RWPE2 (cell line): ENCODE data around the gene HSF2BP.
"Not testable (repeated sequence)": the region's sequence is repeated elsewhere in the genome, so short reads cannot be mapped to it uniquely, and the experiment has no call there.

ENCODE experiments used
- ATAC-seq: fragments of 200-7000 bp; cut with Tn5 transposase; 3 replicates; pipeline ENCODE4 v1.9.1; 2021; ENCODE audit warnings: low read depth
- DNase-seq: peaks from one replicate; pipeline ENCODE4 v3.0.0-alpha.2; 2020; ENCODE audit warnings: low spot score
- H3K27ac ChIP-seq: fragments of 450-650 bp; 2 replicates; pipeline ENCODE4 v1.5.1; 2017; ENCODE audit warnings: mild to moderate bottlenecking; ENCODE audit not compliant: poor library complexity, severe bottlenecking
- H3K27me3 ChIP-seq: fragments of 250-450 bp; sonication (Bioruptor Pico); 2 replicates; pipeline ENCODE4 v1.5.1; 2021; ENCODE audit warnings: mild to moderate bottlenecking, moderate library complexity; ENCODE audit not compliant: insufficient read depth, poor library complexity, severe bottlenecking
- H3K36me3 ChIP-seq: fragments of 250-450 bp; sonication (Bioruptor Pico); 2 replicates; pipeline ENCODE4 v1.5.1; 2020; ENCODE audit warnings: low read depth, mild to moderate bottlenecking, moderate library complexity
- H3K4me1 ChIP-seq: fragments of 250-450 bp; sonication (Bioruptor Pico); 2 replicates; pipeline ENCODE4 v1.5.1; 2021; ENCODE audit warnings: mild to moderate bottlenecking, moderate library complexity; ENCODE audit not compliant: insufficient read depth, poor library complexity, severe bottlenecking
- H3K4me3 ChIP-seq: fragments of 250-450 bp; sonication (Bioruptor Pico); 2 replicates; pipeline ENCODE4 v1.5.1; 2021; ENCODE audit warnings: mild to moderate bottlenecking, moderate library complexity; ENCODE audit not compliant: severe bottlenecking
- H3K9me3 ChIP-seq: fragments of 250-450 bp; sonication (Bioruptor Pico); 2 replicates; pipeline ENCODE4 v1.5.1; 2021; ENCODE audit warnings: mild to moderate bottlenecking, moderate library complexity; ENCODE audit not compliant: severe bottlenecking
- TF ChIP-seq, protein P1 (sequence below): fragments of 450-650 bp; IDR thresholded peaks from one replicate; pipeline ENCODE4 v1.5.1; 2017; ENCODE audit warnings: mild to moderate bottlenecking, moderate library complexity; ENCODE audit not compliant: poor library complexity, severe bottlenecking

Gene HSF2BP

DNA sequence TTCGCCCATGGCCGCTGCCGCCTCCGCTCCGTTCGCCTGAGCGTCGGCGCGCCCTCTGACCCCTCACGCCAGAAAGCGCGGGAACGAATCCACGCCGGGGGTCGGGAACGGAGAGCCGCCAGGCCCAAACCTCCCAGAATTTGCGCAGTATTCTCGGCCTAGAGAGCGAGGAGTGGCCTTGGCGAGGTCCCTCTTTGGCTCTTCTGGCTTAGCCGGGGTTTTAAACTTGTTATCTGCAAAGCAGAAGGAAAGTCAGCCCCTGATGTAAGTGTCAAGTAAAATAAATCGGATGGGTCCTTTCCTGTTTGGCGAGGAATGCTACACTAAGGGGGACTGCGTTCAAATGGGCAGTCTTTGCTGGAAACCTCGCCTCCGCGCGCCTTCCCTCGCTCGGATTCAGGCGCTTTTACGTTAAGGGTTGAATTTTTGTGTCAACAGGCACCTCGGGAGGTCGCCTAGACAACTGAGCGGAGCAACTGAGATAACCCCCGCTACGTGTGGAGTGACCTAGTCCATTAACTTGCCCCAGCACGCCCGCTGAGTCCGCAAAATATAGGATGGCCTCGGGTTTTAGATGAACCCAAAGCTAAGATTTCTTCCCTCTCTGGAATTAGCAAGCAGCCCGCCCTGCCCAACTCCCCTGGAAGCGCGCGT lies 1.1 kb downstream of the HSF2BP start:
- ATAC-seq (no peak), DNase-seq (no peak)
- Histone ChIP-seq H3K36me3 (peaks cover 25% of the 10 kb centered on the region), H3K4me1 (peaks cover 22% of the 10 kb centered on the region), H3K9me3 (no peaks in the 10 kb centered on the region), H3K27ac (no peak overlapping the region), H3K27me3 (no peaks in the 10 kb centered on the region), H3K4me3 (no peak overlapping the region)
- TF ChIP-seq, protein P1, sequence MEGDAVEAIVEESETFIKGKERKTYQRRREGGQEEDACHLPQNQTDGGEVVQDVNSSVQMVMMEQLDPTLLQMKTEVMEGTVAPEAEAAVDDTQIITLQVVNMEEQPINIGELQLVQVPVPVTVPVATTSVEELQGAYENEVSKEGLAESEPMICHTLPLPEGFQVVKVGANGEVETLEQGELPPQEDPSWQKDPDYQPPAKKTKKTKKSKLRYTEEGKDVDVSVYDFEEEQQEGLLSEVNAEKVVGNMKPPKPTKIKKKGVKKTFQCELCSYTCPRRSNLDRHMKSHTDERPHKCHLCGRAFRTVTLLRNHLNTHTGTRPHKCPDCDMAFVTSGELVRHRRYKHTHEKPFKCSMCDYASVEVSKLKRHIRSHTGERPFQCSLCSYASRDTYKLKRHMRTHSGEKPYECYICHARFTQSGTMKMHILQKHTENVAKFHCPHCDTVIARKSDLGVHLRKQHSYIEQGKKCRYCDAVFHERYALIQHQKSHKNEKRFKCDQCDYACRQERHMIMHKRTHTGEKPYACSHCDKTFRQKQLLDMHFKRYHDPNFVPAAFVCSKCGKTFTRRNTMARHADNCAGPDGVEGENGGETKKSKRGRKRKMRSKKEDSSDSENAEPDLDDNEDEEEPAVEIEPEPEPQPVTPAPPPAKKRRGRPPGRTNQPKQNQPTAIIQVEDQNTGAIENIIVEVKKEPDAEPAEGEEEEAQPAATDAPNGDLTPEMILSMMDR, result no peak

DNA sequence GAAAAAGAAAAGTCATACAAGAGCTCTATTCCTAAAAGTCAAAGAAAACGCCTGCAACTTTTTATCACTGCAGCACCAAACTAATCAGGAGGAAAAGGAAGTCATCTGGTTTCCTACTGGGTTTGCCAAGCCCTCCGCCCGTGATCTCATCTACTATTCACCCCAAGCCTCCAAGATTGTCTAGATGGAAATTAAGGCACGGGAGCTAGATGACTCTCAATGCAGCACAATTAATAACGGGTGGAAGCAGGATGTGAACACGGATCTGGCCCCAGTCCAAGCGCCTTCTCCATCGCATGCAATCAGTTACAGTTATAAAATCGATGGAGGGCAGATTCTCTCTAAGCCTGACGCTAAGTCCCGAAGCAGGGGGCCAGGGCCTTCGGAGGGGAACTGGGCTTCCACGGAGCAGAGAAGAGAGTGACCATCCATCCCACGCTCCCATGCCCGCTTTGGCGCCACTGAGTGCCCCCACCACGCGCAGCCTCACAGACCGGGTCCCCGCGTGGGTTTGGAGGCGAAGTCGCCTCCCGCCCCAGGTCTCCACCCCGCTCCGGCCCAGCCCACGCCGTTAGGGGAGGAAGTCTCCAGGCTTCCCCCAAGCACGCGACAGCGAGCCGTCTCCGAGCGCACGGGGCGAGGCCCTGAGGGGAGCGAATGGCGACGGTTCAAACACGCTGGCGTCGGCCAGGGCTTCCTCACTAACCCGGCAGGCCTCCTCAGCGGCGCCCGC lies 1.8 kb downstream of the HSF2BP start:
- Histone ChIP-seq H3K36me3 (peaks cover 18% of the 10 kb centered on the region), H3K27me3 (no peaks in the 10 kb centered on the region), H3K4me1 (peaks cover 22% of the 10 kb centered on the region), H3K9me3 (no peaks in the 10 kb centered on the region), H3K27ac (no peak overlapping the region), H3K4me3 (no peak overlapping the region)
- TF ChIP-seq, protein P1, result no peak
- ATAC-seq, result no peak
- no peak for DNase-seq

DNA sequence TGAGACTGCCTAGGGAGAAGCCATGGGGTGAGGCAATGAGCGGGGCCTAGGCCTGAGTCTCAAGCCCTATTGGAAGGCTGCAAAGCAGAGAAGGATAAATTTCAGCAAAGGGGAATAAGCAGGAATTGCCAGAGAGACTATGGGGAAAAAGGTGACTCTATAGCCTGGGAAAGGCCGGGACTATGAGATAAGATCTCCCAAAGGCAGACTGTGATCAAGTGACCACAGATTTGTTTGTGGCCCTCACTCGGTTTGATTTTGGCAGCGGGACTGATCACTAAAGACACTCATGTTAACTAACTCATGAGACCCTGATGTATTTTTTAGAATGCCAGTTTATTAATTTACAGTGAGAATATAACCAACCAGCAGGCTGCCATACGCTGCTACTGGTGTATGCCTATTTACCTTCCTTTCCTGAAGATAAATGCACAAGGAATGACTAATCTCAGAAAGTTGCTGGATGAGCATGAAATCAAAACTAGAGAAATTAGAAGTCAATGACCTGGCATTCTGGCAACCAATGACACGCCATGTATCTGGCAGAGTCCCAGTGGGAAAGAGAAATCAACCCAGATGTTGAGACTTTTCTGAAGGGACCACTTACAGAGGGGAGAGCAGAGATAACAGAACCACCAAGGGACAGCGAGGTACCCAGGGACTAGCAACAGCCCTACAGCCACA lies 4.3 kb downstream of the HSF2BP start:
- peak; percentile 29; the same call in 2 of the 3 replicates for ATAC-seq
- H3K36me3 ChIP-seq, result no peaks in the 10 kb centered on the region
- no peaks in the 10 kb centered on the region for H3K9me3 ChIP-seq
- DNase-seq, result no peak
- peaks cover 17% of the 10 kb centered on the region for H3K4me1 ChIP-seq
- H3K27ac ChIP-seq, result peak overlapping the region; percentile 28
- no peaks in the 10 kb centered on the region for H3K27me3 ChIP-seq
- TF ChIP-seq, protein P1, result no peak
- no peak overlapping the region for H3K4me3 ChIP-seq

DNA sequence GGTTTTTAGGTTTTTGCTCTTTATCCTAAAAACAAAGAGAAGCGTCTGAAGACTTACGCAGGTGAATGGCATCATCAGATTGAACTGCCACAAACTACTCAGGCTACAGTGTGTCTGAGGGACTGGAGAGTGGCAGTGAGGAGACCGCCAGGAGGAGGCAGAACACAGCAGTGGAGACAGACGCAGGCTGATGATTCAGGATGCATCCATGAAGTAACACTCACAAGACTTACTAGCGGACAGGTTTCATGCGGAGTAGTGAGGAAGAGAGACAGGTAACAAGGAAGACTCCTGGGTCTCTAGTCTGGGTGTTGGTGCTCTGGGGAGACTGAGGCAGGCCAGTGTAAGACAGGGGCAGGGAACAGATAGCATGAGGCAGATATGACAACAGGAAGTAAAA lies 5.7 kb downstream of the HSF2BP start:
- TF ChIP-seq, protein P1, result no peak
- no peaks in the 10 kb centered on the region for H3K36me3 ChIP-seq
- H3K27me3 ChIP-seq, result no peaks in the 10 kb centered on the region
- ATAC-seq (no peak), DNase-seq (no peak)
- no peak overlapping the region for H3K27ac ChIP-seq
- H3K9me3 ChIP-seq, result no peaks in the 10 kb centered on the region
- peaks cover 12% of the 10 kb centered on the region for H3K4me1 ChIP-seq
- no peak overlapping the region for H3K4me3 ChIP-seq

DNA sequence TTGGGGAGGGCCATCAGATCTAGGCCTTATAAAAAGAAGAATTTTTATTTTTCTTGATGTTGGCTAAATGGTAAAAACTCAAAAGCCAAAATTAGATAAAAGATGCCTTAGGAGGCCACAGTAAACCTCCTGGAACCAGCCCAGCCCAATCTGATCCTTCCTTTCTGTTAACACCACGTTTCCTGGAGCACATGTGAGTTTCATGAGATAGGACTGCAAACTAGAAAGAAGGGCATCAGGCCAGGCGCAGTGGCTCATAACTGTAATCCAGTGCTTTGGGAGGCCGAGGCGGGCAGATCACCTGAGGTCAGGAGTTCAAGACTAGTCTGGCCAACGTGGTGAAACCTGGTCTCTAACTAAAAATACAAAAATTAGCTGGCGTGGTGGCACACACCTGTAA lies 6.7 kb downstream of the HSF2BP start:
- no peak overlapping the region for H3K27ac ChIP-seq
- H3K4me3 ChIP-seq, result no peak overlapping the region
- H3K36me3 ChIP-seq, result no peaks in the 10 kb centered on the region
- H3K4me1 ChIP-seq, result peaks cover 10% of the 10 kb centered on the region
- ATAC-seq, result no peak
- TF ChIP-seq, protein P1, result no peak
- no peaks in the 10 kb centered on the region for H3K9me3 ChIP-seq
- no peak for DNase-seq
- H3K27me3 ChIP-seq, result no peaks in the 10 kb centered on the region

DNA sequence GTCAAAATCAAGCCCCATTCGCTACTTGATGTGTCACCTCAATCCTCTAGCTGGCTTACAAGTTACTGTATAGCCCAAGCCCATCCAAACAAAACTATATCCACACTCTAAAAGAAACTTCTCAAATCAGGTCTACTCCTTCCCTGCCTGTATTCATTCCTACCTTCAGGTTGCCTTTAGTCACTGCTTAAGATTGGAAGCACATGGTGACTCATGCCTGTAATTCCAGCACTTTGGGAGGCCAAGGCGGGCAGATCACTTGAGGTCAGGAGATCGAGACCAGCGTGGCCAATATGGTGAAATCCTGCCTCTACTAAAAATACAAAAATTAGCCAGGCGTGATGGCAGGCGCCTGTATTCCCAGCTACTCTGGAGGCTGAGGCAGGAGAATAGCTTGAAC lies 7.4 kb downstream of the HSF2BP start:
- H3K4me1 ChIP-seq, result peaks cover 10% of the 10 kb centered on the region
- H3K36me3 ChIP-seq, ATAC-seq, H3K4me3 ChIP-seq, H3K27ac ChIP-seq, DNase-seq, H3K9me3 ChIP-seq, H3K27me3 ChIP-seq: not testable (repeated sequence)
